OCI-LY1 (cell line): ENCODE data around the gene PRKG1.

Experiments used
- EZH2 ChIP-seq: fragments of 200-600 bp; sonication (generic), shearing (Covaris generic); IDR thresholded peaks from 2 replicates; pipeline ENCODE4 v1.8.0; 2017; ENCODE audit warnings: borderline replicate concordance, mixed run types, mild to moderate bottlenecking, antibody characterized with exemption, low read length, moderate library complexity, mixed read lengths
- TF ChIP-seq, protein P1 (sequence below): fragments of 200-600 bp; sonication (generic), shearing (Covaris generic); IDR thresholded peaks from 2 replicates; pipeline ENCODE4 v1.5.1; 2017; ENCODE audit warnings: mild to moderate bottlenecking, antibody characterized with exemption, low read length, moderate library complexity, mixed read lengths

DNA sequence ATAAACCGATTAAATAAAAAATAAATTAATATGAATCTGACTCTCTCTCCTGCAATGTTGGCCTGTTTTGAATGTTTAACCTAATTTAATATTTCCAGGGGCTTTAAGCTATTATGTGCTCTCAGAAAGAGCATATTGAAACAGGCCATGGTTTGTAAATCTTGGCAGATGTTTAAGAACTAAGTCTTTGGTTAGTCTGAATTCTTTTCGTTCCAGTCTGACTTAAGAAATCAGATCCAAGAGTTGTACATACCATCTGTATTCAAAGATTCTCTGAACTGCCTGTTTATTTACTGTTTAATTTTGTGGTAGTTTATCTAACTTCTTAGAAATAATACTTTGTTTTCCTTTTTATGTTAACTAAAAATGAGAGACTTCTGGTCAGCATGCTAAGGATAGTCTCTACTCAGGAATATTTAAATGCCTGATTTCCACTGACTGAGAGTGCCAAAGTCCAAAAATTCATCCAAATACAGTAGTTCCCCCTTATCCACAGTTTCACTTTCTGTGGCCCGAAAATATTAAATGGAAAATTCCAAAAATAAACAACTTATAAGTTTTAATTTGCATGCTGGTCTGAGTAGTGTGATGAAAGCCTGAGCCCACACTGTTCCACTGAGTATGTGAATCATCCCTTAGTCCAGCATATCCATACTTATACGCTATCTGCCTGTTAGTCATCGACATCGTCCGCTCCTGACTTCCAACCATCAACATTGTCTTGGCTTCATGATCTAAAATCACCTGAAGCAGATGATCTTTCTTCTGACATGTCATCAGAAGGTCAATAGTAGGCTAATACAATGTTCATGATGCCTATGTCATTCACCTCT, 863.2 kb downstream of the PRKG1 start:
- TF ChIP-seq, protein P1, sequence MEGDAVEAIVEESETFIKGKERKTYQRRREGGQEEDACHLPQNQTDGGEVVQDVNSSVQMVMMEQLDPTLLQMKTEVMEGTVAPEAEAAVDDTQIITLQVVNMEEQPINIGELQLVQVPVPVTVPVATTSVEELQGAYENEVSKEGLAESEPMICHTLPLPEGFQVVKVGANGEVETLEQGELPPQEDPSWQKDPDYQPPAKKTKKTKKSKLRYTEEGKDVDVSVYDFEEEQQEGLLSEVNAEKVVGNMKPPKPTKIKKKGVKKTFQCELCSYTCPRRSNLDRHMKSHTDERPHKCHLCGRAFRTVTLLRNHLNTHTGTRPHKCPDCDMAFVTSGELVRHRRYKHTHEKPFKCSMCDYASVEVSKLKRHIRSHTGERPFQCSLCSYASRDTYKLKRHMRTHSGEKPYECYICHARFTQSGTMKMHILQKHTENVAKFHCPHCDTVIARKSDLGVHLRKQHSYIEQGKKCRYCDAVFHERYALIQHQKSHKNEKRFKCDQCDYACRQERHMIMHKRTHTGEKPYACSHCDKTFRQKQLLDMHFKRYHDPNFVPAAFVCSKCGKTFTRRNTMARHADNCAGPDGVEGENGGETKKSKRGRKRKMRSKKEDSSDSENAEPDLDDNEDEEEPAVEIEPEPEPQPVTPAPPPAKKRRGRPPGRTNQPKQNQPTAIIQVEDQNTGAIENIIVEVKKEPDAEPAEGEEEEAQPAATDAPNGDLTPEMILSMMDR = no peak
- no peak for TF ChIP-seq EZH2
